HepG2 (cell line): Measurements from ENCODE around the gene MAPK8IP3. TPM values are rescaled to one million over a fixed set of nuclear protein-coding genes. Genes with fewer than 3 reads are reported as not detected.

Experiments
- ATAC-seq: fragments of 200-7000 bp; cut with Tn5 transposase; 3 replicates; pipeline ENCODE4 v1.9.1; 2020; ENCODE audit warnings: mild to moderate bottlenecking, moderate library complexity
- BruUV-seq: library from RNA; stranded (reverse); fragments of 400-500 nt; replicated peaks from 2 replicates; lab custom pipeline; 2021; lab: Mats Ljungman, UMichigan
- CTCF ChIA-PET: fragments of 300-600 bp; formaldehyde crosslinking; extraction: SDS; loops from one replicate; lab custom pipeline; 2021; ENCODE audit warnings: low total read pairs, inconsistent platforms, low intra/inter-chr PET ratio; lab: Yijun Ruan, JAX
- POLR2A ChIA-PET: fragments of 350-600 bp; sonication (Branson Sonifier 250); formaldehyde crosslinking; loops from one replicate; lab custom pipeline; 2020; ENCODE audit warnings: antibody characterized with exemption, inconsistent platforms; lab: Yijun Ruan, JAX
- DNase-seq: peaks from one replicate; pipeline ENCODE4 v3.0.0-alpha.2; 2015; ENCODE audit warnings: low spot score
- FAIRE-seq: peaks from 3 replicates; lab custom pipeline; 2011; peaks lifted over from hg19 to GRCh38; lab: Jason Lieb, UNC
- H2AFZ ChIP-seq: one replicate; pipeline ENCODE4 v1.6.1; 2011; ENCODE audit warnings: low read length, inconsistent platforms
- H3K27ac ChIP-seq: fragments of 300-600 bp; 3 replicates; pipeline ENCODE4 v1.8.0; 2011; ENCODE audit warnings: mixed run types, mild to moderate bottlenecking, mixed read lengths, low read length, inconsistent platforms; ENCODE audit not compliant: insufficient read depth; ENCODE audit errors: extremely low read length
- H3K27me3 ChIP-seq, 2 experiments: fragments of 200-600 bp in 1 of 2; 2 replicates in 1 of 2; 3 replicates in 1 of 2; pipeline versions ENCODE4 v1.6.0 to v1.8.0; 2011; ENCODE audit warnings: low read length in 2 of 2, mild to moderate bottlenecking in 2 of 2, moderate library complexity in 2 of 2, inconsistent platforms in 1 of 2; ENCODE audit not compliant: insufficient read depth in 2 of 2, control insufficient read depth in 1 of 2
- H3K36me3 ChIP-seq, 2 experiments: fragments of 200-600 bp in 1 of 2; replicated peaks in 1 of 2; 2 replicates in 1 of 2; 3 replicates in 1 of 2; pipeline versions ENCODE4 v1.5.1 to v1.8.0; 2011; ENCODE audit warnings: low read length in 2 of 2, inconsistent platforms in 1 of 2; ENCODE audit not compliant: insufficient read depth in 2 of 2, control insufficient read depth in 1 of 2
- H3K4me1 ChIP-seq: 2 replicates; pipeline ENCODE4 v1.5.1; 2012; ENCODE audit warnings: low read length, inconsistent platforms; ENCODE audit not compliant: insufficient read depth
- H3K4me2 ChIP-seq: 2 replicates; pipeline ENCODE4 v1.6.0; 2011; ENCODE audit warnings: low read depth, low read length, inconsistent platforms
- H3K4me3 ChIP-seq, 3 experiments: fragments of 200-600 bp in 1 of 3; sonication (generic), shearing (Covaris generic) in 1 of 3; replicated peaks in 1 of 3; 2 replicates each; pipeline ENCODE4 v1.5.1; 2011 to 2016; ENCODE audit warnings: low read length in 3 of 3, inconsistent platforms in 2 of 3, low read depth in 2 of 3, mild to moderate bottlenecking in 2 of 3, control low read depth in 1 of 3, mixed read lengths in 1 of 3; ENCODE audit not compliant: insufficient read depth in 1 of 3
- H3K79me2 ChIP-seq: one replicate; pipeline ENCODE4 v1.6.1; 2011; ENCODE audit warnings: low read length, inconsistent platforms; ENCODE audit not compliant: insufficient read depth
- H3K9ac ChIP-seq: 2 replicates; pipeline ENCODE4 v1.6.0; 2011; ENCODE audit warnings: mild to moderate bottlenecking, low read depth, low read length, inconsistent platforms; ENCODE audit not compliant: insufficient read depth
- H3K9me3 ChIP-seq: 2 replicates; pipeline ENCODE4 v1.5.1; 2012; ENCODE audit warnings: mild to moderate bottlenecking, low read length
- H4K20me1 ChIP-seq: 2 replicates; pipeline ENCODE4 v1.6.0; 2011; ENCODE audit warnings: inconsistent platforms, mild to moderate bottlenecking, low read length, moderate library complexity; ENCODE audit not compliant: insufficient read depth
- AGO1 ChIP-seq: fragments of 200-400 bp; formaldehyde crosslinking; IDR thresholded peaks from 2 replicates; pipeline ENCODE4 v1.6.1; 2017; ENCODE audit warnings: mild to moderate bottlenecking, low read depth, low read length, moderate library complexity; ENCODE audit not compliant: poor library complexity, severe bottlenecking
- CCDC6 ChIP-seq: sonication (generic); formaldehyde crosslinking; IDR thresholded peaks from 2 replicates; pipeline ENCODE4 v1.8.1; 2022; ENCODE audit warnings: mild to moderate bottlenecking, missing genetic modification reagents, moderate library complexity
- FOXJ3 ChIP-seq: sonication (generic); formaldehyde crosslinking; IDR thresholded peaks from 2 replicates; pipeline ENCODE4 v1.4.0; 2020; ENCODE audit warnings: missing genetic modification reagents, mild to moderate bottlenecking, borderline replicate concordance
- MAFK ChIP-seq, 2 experiments: IDR thresholded peaks in 1 of 2; conservative IDR thresholded peaks in 1 of 2; 2 replicates each; pipeline ENCODE4 v1.6.1; 2011; ENCODE audit warnings: improper control_type of control experiment in 2 of 2, low read length in 2 of 2
- MED1 ChIP-seq: sonication (generic); formaldehyde crosslinking; IDR thresholded peaks from 2 replicates; pipeline ENCODE4 v1.4.0; 2020; ENCODE audit warnings: missing genetic modification reagents
- MTA1 ChIP-seq: sonication (generic); formaldehyde crosslinking; IDR thresholded peaks from 2 replicates; pipeline ENCODE4 v1.4.0; 2020; ENCODE audit warnings: missing genetic modification reagents, mild to moderate bottlenecking, borderline replicate concordance
- PHF21A ChIP-seq: sonication (generic); formaldehyde crosslinking; IDR thresholded peaks from 2 replicates; pipeline ENCODE4 v1.5.0; 2020; ENCODE audit warnings: mild to moderate bottlenecking, missing genetic modification reagents
- POLR2A ChIP-seq, 2 experiments: IDR thresholded peaks; 2 replicates each; pipeline ENCODE4 v1.6.1; 2011; ENCODE audit warnings: low read depth in 2 of 2, low read length in 2 of 2, mild to moderate bottlenecking in 1 of 2, moderate library complexity in 1 of 2; ENCODE audit not compliant: insufficient read depth in 1 of 2
- RBFOX2 ChIP-seq: fragments of 200-400 bp; formaldehyde crosslinking; IDR thresholded peaks from 2 replicates; pipeline ENCODE4 v1.6.1; 2017; ENCODE audit warnings: low read depth, mild to moderate bottlenecking, low read length
- RBM22 ChIP-seq: fragments of 200-400 bp; formaldehyde crosslinking; optimal IDR thresholded peaks from 2 replicates; pipeline ENCODE3; 2017; ENCODE audit warnings: mild to moderate bottlenecking, low read length, moderate library complexity
- TAF15 ChIP-seq: fragments of 200-400 bp; formaldehyde crosslinking; IDR thresholded peaks from one replicate; pipeline ENCODE4 v1.6.1; 2018; ENCODE audit warnings: mild to moderate bottlenecking, low read depth, low read length; ENCODE audit not compliant: poor library complexity, severe bottlenecking
- ZIK1 ChIP-seq: sonication (generic); formaldehyde crosslinking; IDR thresholded peaks from 2 replicates; pipeline ENCODE4 v1.5.0; 2020; ENCODE audit warnings: mild to moderate bottlenecking, low read depth, missing genetic modification reagents, borderline replicate concordance
- ZNF552 ChIP-seq: sonication (generic); formaldehyde crosslinking; IDR thresholded peaks from 2 replicates; pipeline ENCODE4 v1.9.0; 2022; ENCODE audit warnings: missing genetic modification reagents, mild to moderate bottlenecking, borderline replicate concordance
- ZNF646 ChIP-seq: sonication (generic); formaldehyde crosslinking; IDR thresholded peaks from 2 replicates; pipeline ENCODE4 v1.9.0; 2021; ENCODE audit warnings: mild to moderate bottlenecking, missing genetic modification reagents
- ZNF841 ChIP-seq: sonication (generic); formaldehyde crosslinking; IDR thresholded peaks from 2 replicates; pipeline ENCODE4 v1.8.1; 2023; ENCODE audit warnings: missing genetic modification reagents, borderline replicate concordance
- WGBS: methylation state at CpG from one replicate; pipeline ENCODE4 v1.1.6; 2017; ENCODE audit warnings: low lambda C conversion rate; 5-methylcytosine and 5-hydroxymethylcytosine counted together
- in situ Hi-C: cut with HindIII; loops from 2 replicates; pipeline ENCODE4 v1.10.0; 2017; ENCODE audit warnings: low pct_unique_long_range_greater_than_20kb; ENCODE audit not compliant: extremely low pct_ligation_motif_present
- intact Hi-C: fragments of 100-400 bp; cut with micrococcal nuclease; formaldehyde crosslinking; loops from one replicate; pipeline ENCODE4 v1.10.0; 2022; ENCODE audit not compliant: unreplicated experiment
- polyA plus RNA-seq, 8 experiments: library from polyadenylated mRNA; depleted of rRNA in 3 of 8; stranded (reverse) in 7 of 8; unstranded in 1 of 8; fragments of >200 nt; fragmentation: Illumina TruSeq in 4 of 8; extraction: Trizol in 4 of 8; gene quantifications; 2 replicates each; pipeline versions ENCODE4 v1.2.1 to v1.2.3, GENCODE V29; 2011 to 2016; ENCODE audit warnings: low read depth in 4 of 8, missing spikeins in 1 of 8, mixed read lengths in 1 of 8; ENCODE audit not compliant: insufficient read depth in 1 of 8
- total RNA-seq, 5 experiments: library from RNA; depleted of rRNA; stranded (reverse); fragments of >200 nt; fragmentation: Illumina TruSeq; extraction: Trizol; gene quantifications; 2 replicates each; pipeline ENCODE4 v1.2.3, GENCODE V29; 2016; ENCODE audit warnings: low read depth in 1 of 5

MAPK8IP3 gene
- total and polyA plus RNA-seq, 2 of the 13 experiments (the other 11 are each of a cell fraction or from before 2014, with no cell fraction given): 25.1 to 41.7 TPM

- intact Hi-C loops: no loop called here
- FAIRE-seq: no peak
- H3K4me3 ChIP-seq: no peak overlapping the region
- no peak overlapping the region for H3K9ac ChIP-seq
- peaks cover 0 to 2% of the 10 kb centered on the region in 2 experiments; a peak in 2 of 5 replicates for H3K27me3 ChIP-seq
- POLR2A ChIA-PET: interaction anchor here (1.3 to 1.6 kb wide), 3 partner anchors 45 to 162 kb away, joined by 3 to 4 read pairs (median 4); no protein-coding TSS in a partner anchor
- H4K20me1 ChIP-seq: no peaks in the 10 kb centered on the region
- DNase-seq: no peak
- no peak overlapping the region for H3K27ac ChIP-seq
- BruUV-seq: no TSS peak
- 90% methylated on average over 24 of the region's 34 CpGs for WGBS
- H2AFZ ChIP-seq: no peak overlapping the region
- ATAC-seq: no peak
- CTCF ChIA-PET: no interaction called here
- H3K4me1 ChIP-seq: peaks cover 24% of the 10 kb centered on the region
- peaks cover 20% of the 10 kb centered on the region for H3K79me2 ChIP-seq
- H3K9me3 ChIP-seq: no peaks in the 10 kb centered on the region
- peaks cover 5 to 13% of the 10 kb centered on the region in 2 experiments; a peak in 3 of 5 replicates for H3K36me3 ChIP-seq
- no peak overlapping the region for H3K4me2 ChIP-seq
- in situ Hi-C loops: no loop called here
- TF ChIP-seq ZIK1 (CRISPR knock-in tag): no peak
- TF ChIP-seq ZNF841 (CRISPR knock-in tag): no peak
- TF ChIP-seq AGO1: peak; percentile 90
- no peak for TF ChIP-seq ZNF552
- no peak for TF ChIP-seq ZNF646 (CRISPR knock-in tag)
- TF ChIP-seq RBFOX2: 0 out of 2 replicates have a peak, but pooled peaks have one; percentile 15
- TF ChIP-seq MAFK (conservative IDR thresholded peaks at IDR 0.05 in 1 of 2, IDR thresholded peaks at IDR 0.05 in 1 of 2; ENCODE audit: low read length in 2 of 2): no peak
- TF ChIP-seq MED1 (CRISPR knock-in tag): no peak
- TF ChIP-seq FOXJ3 (CRISPR knock-in tag): no peak
- peak; percentile 35 for TF ChIP-seq TAF15
- no peak for TF ChIP-seq MTA1 (CRISPR knock-in tag)
- no peak for TF ChIP-seq CCDC6 (CRISPR knock-in tag)
- peak; percentile 2 for TF ChIP-seq RBM22
- TF ChIP-seq POLR2A (IDR thresholded peaks at IDR 0.05; ENCODE audit: insufficient read depth in 1 of 2, low read depth in 2 of 2, low read length in 2 of 2): peak; percentile 21 to 35; a peak in 3 of 4 replicates
- TF ChIP-seq PHF21A (CRISPR knock-in tag): no peak
These were observed 72.5 kb downstream of the MAPK8IP3 start for GRCh38 chr16:1778200-1779179.
